ENCODE data around the gene SLC24A3.

DNA sequence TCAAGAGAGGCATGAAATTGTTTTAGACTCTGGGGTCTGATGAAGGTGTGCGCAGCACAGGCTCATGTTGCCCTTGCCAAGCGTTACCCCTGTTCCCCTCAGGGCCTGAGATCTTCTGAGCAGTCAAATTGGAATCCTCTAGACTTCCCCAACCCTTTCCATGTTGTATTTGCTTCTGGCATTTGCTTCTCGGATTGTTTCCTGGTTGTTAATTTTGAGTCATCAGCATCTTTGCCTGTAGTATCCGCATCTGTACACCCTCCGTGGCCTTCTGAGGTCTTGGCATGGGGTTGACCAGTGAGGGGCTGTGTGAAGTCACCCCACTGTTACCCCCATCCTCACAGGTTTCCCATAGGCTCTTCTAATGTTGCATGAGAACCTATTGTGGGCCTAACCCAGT is 40.9 kb downstream of the SLC24A3 start:
- TF ChIP-seq, protein P1, sequence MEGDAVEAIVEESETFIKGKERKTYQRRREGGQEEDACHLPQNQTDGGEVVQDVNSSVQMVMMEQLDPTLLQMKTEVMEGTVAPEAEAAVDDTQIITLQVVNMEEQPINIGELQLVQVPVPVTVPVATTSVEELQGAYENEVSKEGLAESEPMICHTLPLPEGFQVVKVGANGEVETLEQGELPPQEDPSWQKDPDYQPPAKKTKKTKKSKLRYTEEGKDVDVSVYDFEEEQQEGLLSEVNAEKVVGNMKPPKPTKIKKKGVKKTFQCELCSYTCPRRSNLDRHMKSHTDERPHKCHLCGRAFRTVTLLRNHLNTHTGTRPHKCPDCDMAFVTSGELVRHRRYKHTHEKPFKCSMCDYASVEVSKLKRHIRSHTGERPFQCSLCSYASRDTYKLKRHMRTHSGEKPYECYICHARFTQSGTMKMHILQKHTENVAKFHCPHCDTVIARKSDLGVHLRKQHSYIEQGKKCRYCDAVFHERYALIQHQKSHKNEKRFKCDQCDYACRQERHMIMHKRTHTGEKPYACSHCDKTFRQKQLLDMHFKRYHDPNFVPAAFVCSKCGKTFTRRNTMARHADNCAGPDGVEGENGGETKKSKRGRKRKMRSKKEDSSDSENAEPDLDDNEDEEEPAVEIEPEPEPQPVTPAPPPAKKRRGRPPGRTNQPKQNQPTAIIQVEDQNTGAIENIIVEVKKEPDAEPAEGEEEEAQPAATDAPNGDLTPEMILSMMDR (conservative IDR thresholded peaks at IDR 0.05; ENCODE audit: low read depth, low read length) = no peak
- TF ChIP-seq EZH2 (IDR thresholded peaks at IDR 0.05; ENCODE audit: borderline replicate concordance, low read depth, low read length, poor library complexity, severe bottlenecking) = no peak
